H4 (cell line): ENCODE measurements around the gene PRCP. TPM values are rescaled to one million over a fixed set of nuclear protein-coding genes. Genes with fewer than 3 reads are reported as not detected.
"Not testable (repeated sequence)": the region's sequence is repeated elsewhere in the genome, so short reads cannot be mapped to it uniquely, and the experiment has no call there.

Experiments used
- DNase-seq: peaks from one replicate; pipeline ENCODE4 v3.0.0-alpha.2; 2015; ENCODE audit warnings: low spot score
- total RNA-seq: library from RNA; depleted of rRNA; stranded (reverse); fragments of >200 nt; shearing (Covaris generic); gene quantifications from 2 replicates; pipeline ENCODE4 v1.2.3, GENCODE V29; 2014; rRNA removed

Gene PRCP
- total RNA-seq, result 80.0 and 91.7 TPM in 2 replicates

GRCh38 chr11:82900277-82901164 is at the start of gene PRCP:
TSS of gene PRCP (minus strand) at chr11:82900430. CDS start at chr11:82900402, 28 bp downstream.
- DNase-seq, result peak; percentile 90

DNA sequence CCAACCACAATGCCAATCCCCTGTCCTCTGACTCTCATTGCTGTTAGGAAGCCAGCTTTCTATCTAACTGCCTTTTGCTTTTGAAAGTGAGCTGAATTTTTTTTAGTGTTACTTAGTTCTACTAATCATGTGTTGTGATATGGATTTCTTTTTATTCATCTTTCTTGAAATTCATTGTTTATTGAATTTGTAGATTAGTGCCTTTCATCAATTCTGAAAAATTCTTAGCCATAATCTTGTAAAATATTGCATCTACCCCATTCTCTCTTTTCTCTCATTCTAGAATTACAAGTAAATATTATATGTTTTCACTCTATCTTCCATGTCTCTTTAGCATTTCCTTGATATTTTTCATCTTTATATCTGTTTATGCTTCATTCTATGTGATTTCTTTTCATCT is 49.1 kb upstream of the PRCP start:
- DNase-seq, result no peak

DNA sequence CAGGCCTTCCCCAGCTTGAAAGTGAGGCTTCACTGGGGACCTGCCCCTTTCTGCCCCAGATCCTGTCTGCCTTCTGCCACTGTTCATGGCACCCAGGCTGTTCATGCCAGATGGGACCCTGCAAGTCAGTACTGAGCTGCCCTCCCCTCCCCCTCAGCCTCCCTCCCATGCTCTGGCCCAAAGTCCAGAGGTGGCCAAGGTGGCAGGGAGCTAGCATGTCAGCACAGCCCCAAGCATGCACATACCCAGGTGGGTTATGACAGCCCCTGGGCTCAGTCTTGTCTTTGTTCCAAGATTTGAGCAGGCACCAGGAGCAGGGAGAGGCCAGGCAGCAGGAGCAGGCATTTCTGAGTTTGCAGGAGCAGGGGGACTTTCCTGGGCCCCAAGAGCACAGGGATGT is 45.5 kb upstream of the PRCP start:
- DNase-seq, result no peak

GRCh38 chr11:82945041-82945440 is 44.8 kb upstream of the PRCP start:
- DNase-seq, result not testable (repeated sequence)

GRCh38 chr11:82944198-82944597 is 44.0 kb upstream of the PRCP start:
- DNase-seq, result no peak

DNA sequence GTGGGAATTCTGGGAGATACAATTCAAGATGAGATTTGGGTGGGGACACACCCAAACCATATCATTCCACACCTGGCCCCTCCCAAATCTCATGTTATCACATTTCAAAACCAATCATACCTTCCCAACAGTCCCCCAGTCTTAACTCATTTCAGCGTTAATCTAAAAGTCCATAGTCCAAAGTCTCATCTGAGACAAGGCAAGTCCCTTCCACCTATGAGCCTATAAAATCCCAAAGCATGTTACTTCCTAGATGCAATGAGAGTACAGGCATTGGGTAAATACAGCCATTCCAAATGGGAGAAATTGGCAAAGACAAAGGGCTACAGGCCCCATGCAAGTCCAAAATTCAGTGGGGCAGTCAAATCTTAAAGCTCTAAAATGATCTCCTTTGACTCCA is 43.2 kb upstream of the PRCP start:
- not testable (repeated sequence) for DNase-seq

DNA sequence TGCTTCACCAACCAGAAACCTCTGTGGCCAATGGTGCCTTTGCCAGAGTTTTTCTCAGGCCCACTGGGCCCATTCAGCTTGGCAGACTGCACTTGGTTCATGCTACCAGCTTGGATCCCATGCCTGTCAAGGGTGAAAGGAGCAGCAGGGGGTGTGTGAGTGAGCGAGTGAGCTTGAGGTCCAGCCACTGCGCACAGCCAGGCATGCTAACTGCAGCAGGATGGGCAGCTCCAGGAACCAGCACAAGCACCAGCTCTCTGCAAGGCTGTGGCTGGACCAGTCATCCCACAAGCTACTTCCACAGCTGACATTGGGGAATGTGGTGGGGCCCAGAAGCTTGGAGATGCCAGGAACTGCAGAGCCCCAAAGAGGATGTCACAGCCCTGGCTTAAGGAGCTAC is 42.1 kb upstream of the PRCP start:
- no peak for DNase-seq

DNA sequence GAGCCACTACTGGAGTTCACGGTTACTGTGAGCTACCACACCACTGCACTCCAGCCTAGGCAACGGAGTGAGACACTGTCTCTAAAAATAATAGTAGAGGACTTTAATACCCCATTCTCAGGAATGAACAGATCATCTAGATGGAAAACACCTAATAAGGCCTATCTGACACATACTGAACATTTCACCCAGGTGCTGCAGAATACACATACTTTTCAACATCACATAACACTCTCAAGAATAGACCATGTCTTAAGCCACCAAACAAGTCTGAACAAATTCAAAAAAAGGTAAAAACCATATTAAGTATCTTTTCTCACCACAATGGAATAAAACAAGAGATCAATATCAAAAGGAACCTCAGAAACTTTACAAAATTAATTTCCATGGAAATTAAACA is 39.2 kb upstream of the PRCP start:
- DNase-seq, result no peak

GRCh38 chr11:82937554-82937953 is 37.3 kb upstream of the PRCP start:
- DNase-seq, result no peak

GRCh38 chr11:82936261-82936660 is 36.0 kb upstream of the PRCP start:
- no peak for DNase-seq

GRCh38 chr11:82932564-82932963 is 32.3 kb upstream of the PRCP start:
- DNase-seq, result no peak

DNA sequence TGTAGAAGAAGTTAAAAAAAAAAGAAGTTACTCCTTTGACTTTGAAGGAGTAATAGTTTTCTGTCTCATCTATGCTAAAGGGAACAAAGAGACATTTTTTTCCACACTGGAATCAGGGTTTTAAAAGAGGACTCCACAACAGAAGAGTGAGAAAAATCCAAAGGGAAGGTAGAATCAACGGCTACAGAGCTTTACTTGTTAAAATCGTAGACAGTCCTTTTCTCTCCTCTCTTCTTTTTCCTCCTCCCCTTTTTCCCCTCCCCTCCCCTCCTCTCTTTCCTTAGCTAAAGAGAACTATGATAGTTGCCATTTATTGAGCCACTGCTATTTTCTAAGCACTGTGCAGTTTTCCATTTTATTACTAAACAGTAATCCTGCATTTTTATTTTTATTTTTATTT is 30.5 kb upstream of the PRCP start:
- no peak for DNase-seq

GRCh38 chr11:82930229-82930628 is 30.0 kb upstream of the PRCP start:
- no peak for DNase-seq

DNA sequence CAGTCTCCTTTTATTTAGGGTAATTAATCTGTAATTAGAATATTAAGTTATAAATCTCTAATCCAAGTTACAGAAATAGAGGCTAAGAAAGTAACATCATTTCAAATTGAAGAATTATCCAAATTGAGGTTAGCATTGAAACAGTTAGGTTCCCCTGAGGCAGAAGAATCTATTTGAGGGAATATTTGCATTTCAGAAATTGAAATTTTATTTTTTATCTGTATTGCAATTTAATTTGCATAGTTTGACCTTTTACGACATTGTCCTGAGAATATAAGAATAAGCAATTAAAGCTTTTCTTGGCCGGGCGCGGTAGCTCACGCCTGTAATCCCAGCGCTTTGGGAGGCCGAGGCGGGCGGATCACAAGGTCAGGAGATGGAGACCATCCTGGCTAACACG is 28.9 kb upstream of the PRCP start:
- no peak for DNase-seq

DNA sequence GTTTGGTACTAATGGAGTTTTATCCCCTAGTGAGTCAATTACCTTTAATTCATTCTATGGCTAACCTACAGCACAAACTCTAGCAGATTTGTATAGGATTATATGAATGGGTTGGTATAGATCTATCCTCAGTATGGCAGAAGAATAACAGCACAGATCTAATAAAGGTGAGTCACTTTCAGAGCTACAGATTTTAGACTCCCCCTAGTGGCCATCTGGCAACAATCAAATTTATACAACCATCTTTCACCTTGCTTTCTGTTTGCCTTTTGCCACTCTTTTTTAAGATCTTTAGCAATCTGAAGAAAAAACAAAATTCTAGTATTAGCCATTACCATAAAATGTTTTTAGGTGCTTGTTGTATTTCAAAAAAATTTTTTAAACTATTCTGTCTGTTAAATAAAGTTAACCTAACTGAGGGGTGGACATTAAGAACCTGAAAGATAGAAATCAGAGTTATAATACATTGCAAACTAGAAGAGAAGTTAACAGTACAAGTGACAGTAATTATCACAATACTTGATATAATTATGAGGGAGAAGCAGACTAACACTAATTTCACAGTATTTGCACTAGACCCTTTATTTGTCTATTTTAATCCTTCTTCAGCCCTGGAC is 27.1 kb upstream of the PRCP start:
- peak; percentile 38 for DNase-seq

DNA sequence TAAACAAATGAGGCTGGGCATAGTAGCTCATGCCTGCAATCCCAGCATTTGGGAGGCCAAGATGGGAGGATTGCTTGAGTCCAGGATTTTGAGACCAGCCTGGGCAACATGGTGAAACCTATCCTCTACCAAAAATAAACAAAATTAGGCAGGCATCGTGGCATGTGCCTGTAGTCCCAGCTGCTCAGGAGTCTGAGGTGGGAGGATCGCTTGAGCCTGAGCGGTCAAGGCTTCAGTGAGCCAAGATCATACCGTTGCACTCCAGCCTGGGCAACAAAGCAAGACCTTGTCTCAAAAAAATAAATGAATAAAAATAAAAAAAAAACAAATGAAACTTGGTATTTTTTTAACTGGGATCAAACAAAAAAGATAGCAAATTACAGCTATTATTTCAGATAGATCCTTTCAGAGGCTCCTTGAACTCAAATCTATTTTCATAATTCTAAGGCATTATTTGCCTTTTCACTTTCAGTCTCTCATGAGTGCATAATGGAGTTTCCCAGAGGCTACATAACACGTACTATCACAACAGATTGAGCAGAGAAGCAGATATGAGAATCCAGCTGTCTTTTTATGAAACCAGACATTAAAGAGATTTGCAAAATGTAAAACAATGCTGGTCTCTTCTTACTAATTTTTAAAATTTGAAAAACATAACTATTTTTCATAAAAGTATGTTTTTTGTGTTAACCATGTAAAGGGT is 24.4 kb upstream of the PRCP start:
- DNase-seq, result no peak

DNA sequence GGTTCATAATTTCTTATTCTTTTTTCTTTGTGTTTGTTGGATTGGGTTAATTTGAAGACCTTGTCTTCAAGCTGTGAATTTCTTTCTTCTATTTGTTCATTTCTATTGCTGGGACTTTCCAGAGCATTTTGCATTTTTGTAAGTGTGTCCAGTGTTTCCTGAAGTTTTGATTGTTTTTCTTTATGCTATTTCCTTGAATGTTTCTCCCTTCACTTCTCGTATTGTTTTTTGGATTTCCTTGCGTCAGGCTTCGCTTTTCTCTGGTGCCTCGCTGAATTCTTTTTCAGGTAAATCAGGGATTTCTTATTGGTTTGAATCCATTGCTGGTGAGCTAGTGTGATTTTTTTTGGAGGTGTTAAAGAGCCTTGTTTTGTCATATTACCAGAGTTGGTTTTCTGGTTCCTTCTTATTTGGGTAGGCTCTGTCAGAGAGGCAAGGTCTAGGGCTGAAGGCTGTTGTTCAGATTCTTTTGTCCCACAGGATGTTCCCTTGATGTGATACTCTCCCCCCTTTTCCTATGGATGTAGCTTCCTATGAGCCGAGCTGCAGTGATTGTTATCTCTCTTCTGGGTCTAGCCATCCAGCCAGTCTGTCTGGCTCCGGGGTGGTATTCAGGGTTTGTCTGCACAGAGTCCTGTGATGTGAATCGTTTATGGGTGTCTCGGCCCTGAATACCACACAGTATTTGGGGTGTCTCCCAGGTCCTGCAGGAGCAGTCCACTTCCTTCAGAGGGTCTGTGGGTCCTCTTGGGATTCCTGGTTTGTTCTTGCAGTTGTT is 22.4 kb upstream of the PRCP start:
- DNase-seq, result not testable (repeated sequence)

DNA sequence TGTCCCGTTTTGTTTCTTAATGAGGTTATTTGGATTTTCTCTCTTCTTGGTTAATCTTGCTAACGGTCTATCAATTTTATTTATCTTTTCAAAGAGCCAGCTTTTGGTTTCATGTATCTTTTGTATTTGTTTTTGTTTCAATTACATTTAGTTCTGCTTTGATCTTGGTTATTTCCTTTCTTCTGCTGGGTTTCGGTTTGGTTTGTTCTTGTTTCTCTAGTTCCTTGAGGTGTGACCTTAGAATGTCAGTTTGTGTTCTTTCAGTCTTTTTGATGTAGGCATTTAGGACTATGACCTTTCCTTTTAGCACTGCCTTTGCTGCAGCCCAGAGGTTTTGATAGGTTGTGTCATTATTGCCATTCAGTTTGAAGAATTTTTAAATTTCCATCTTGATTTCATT is 20.0 kb upstream of the PRCP start:
- DNase-seq, result not testable (repeated sequence)

DNA sequence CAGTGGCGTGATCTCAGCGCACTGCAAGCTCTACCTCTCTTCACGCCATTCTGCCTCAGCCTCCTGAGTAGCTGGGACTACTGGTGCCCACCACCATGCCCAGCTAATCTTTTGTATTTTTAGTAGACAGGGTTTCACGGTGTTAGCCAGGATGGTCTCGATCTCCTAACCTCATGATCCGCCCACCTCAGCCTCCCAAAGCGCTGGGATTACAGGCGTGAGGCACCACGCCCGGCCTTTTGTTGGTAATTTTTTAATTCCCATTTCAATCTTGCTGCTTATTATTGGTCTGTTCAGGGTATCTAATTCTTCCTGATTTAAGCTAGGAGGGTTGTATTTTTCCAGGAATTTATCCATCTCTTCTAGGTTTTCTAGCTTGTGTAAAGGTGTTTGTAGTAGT is 19.6 kb upstream of the PRCP start:
- not testable (repeated sequence) for DNase-seq

DNA sequence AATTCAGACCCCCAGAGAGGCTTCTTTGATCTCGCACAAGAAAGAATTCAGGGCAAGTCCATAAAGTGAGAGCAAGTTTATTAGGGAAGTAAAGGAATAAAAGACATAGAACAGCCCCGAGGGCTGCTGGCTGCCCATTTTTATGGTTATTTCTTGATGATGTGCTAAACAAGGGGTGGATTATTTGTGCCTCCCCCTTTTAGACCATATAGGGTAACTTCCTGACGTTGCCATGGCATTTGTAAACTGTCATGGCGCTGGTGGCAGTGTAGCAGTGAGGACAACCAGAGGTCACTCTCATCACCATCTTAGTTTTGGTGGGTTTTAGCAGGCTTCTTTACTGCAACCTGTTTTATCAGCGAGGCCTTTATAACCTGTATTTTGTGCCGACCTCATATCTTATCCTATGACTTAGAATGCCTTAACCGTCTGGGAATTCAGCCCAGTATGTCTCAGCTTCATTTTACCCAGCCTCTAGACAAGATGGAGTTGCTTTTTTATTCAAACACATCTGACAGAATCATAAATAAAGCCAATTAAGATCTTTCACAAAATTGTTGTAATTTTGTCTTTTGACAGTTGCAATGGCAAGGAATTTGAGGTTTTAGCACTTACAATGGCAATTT is 8.9 kb upstream of the PRCP start:
- no peak for DNase-seq

DNA sequence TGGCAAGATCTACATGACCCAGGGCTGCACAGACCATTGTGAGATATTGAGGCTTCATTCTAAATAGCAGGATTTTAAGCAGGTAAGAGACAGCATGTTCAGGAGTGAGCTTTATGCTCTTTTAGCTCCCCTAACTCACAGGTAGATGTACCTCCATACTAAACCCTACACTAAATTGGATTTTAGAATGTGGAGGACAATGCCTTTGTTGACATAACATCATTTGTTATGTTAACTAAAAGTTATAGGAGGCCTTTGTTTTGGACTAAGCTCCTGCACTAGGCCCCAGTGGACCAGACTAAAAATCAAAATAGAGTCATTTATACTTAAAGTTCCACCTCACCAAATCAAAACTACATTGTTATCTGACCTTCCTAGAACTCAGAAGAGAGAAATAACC is 8.1 kb upstream of the PRCP start:
- DNase-seq, result no peak
